H1 (cell line): ENCODE measurements around the gene ARL10. TPM values are rescaled to one million over a fixed set of nuclear protein-coding genes. Genes with fewer than 3 reads are reported as not detected.

Source experiments
- EZH2 ChIP-seq: fragments of 200-600 bp; sonication (generic); IDR thresholded peaks from 2 replicates; pipeline ENCODE4 v1.7.1; 2012; ENCODE audit warnings: low read depth, mild to moderate bottlenecking, moderate library complexity, low read length, inconsistent platforms; ENCODE audit not compliant: severe bottlenecking
- JUN ChIP-seq: IDR thresholded peaks from 2 replicates; pipeline ENCODE4 v1.6.1; 2011; ENCODE audit warnings: low read depth, mild to moderate bottlenecking, improper control_type of control experiment, low read length
- POU5F1 ChIP-seq: IDR thresholded peaks from 2 replicates; pipeline ENCODE4 v1.6.1; 2011; ENCODE audit warnings: low read depth, mild to moderate bottlenecking, low read length, moderate library complexity
- SRF ChIP-seq: IDR thresholded peaks from 2 replicates; pipeline ENCODE4 v1.6.1; 2011; ENCODE audit warnings: mild to moderate bottlenecking, low read depth, low read length, moderate library complexity
- ZNF274 ChIP-seq: IDR thresholded peaks from 2 replicates; pipeline ENCODE4 v1.7.0; 2012; ENCODE audit warnings: low read length, borderline replicate concordance; ENCODE audit errors: extremely low read depth
- polyA plus RNA-seq, 7 experiments: library from polyadenylated mRNA; depleted of rRNA in 3 of 7; stranded (reverse) in 5 of 7; unstranded in 2 of 7; fragments of >200 nt in 5 of 7; fragments of 200-250 nt in 2 of 7; gene quantifications; 1 replicate in 5 of 7; 2 replicates in 1 of 7; 4 replicates in 1 of 7; pipeline versions ENCODE4 v1.2.1 to v1.2.3, GENCODE V29; 2011 to 2013; ENCODE audit warnings: missing spikeins in 2 of 7, mixed read lengths in 2 of 7
- total RNA-seq: library from RNA; stranded (reverse); fragmentation: NEBNext Ultra II Directional; extraction: Animal tissue kit (Norgen Biotek cat#: 25700); gene quantifications from 2 replicates; pipeline ENCODE4 v1.2.1, GENCODE V29; 2021

ARL10 gene
- total and polyA plus RNA-seq, 2 of the 8 experiments (the other 6 are each of a cell fraction or from before 2014, with no cell fraction given): 3.1 to 7.4 TPM

DNA sequence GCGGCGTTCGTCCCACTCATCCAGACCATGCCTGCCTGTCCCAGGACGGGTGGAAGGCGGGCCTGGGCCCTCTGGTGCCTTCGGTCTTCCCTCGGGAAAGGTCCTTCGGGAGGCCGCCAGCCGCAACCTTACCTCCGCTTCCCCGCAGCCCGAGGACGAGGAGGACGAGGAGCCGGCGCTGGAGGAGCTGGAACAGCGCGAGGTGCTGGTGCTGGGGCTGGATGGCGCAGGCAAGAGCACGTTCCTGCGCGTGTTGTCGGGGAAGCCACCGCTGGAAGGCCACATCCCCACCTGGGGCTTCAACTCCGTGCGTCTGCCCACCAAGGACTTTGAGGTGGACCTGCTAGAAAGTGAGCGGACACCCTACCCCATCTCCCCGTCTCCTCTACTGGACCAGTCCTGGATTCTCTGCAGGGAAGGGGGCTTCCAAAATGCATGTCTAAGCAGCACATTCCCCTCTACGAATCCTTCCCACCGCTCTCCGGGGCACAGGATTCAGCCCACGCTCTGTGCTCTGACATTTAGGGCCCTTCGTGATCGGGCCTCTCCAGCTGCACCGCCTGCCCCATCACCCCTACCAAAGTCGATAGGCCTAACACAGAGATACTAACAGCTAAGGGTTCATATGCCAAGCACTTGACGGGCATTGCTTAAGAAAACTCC is 1.1 kb downstream of the ARL10 start (continued):
- TF ChIP-seq JUN (no peak), ZNF274 (no peak), POU5F1 (no peak), EZH2 (peak; percentile 43), SRF (no peak)
